ENCODE results near the gene OBSL1.

- TF ChIP-seq CTCF (IDR thresholded peaks at IDR 0.05; ENCODE audit: low read depth, low read length, missing input control) = no peak
- no peak for TF ChIP-seq YY1 (IDR thresholded peaks at IDR 0.05)
These were observed 43.7 kb upstream of the OBSL1 start for GRCh38 chr2:219615036-219615435.

Measured in liver (tissue), 2 donors.